Ovary (tissue), 3 donors: ENCODE data around the gene SYNCRIP.

Source experiments
- CTCF ChIP-seq, 3 donors: fragments of 450-650 bp in 2 of 3; fragments of 200-600 bp in 1 of 3; IDR thresholded peaks; one replicate each; pipeline versions ENCODE4 v1.5.1 to v1.8.0; 2016 to 2022; ENCODE audit warnings: antibody characterized with exemption in 3 of 3, mild to moderate bottlenecking in 1 of 3
- EP300 ChIP-seq: sonication (generic); formaldehyde crosslinking; IDR thresholded peaks from one replicate; pipeline ENCODE4 v1.6.1; 2017; ENCODE audit warnings: antibody characterized with exemption
- donor health status: DM: no; HTN: no; CAD: no.

- TF ChIP-seq CTCF (IDR thresholded peaks at IDR 0.05), result no peak
- TF ChIP-seq EP300, result no peak
These were observed 29.8 kb downstream of the SYNCRIP start for GRCh38 chr6:85612690-85613474.
